ENCODE measurements around the gene SYT8.

GRCh38 chr11:1877211-1878136, 42.7 kb downstream of the SYT8 start:
- no peak for TF ChIP-seq EZH2 (IDR thresholded peaks at IDR 0.05; ENCODE audit: low read length, unreplicated experiment)
- TF ChIP-seq, protein P1, sequence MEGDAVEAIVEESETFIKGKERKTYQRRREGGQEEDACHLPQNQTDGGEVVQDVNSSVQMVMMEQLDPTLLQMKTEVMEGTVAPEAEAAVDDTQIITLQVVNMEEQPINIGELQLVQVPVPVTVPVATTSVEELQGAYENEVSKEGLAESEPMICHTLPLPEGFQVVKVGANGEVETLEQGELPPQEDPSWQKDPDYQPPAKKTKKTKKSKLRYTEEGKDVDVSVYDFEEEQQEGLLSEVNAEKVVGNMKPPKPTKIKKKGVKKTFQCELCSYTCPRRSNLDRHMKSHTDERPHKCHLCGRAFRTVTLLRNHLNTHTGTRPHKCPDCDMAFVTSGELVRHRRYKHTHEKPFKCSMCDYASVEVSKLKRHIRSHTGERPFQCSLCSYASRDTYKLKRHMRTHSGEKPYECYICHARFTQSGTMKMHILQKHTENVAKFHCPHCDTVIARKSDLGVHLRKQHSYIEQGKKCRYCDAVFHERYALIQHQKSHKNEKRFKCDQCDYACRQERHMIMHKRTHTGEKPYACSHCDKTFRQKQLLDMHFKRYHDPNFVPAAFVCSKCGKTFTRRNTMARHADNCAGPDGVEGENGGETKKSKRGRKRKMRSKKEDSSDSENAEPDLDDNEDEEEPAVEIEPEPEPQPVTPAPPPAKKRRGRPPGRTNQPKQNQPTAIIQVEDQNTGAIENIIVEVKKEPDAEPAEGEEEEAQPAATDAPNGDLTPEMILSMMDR (conservative IDR thresholded peaks at IDR 0.05; ENCODE audit: low read depth, low read length) = no peak

Measured in PC-3 (cell line).